IgD-negative memory B cell (primary cell): ENCODE data around the gene CYP4F11. TPM values are rescaled to one million over a fixed set of nuclear protein-coding genes. Genes with fewer than 3 reads are reported as not detected.
"Not testable (repeated sequence)": the region's sequence is repeated elsewhere in the genome, so short reads cannot be mapped to it uniquely, and the experiment has no call there.

Source experiments
- H3K27ac Mint-ChIP-seq, 3 donors: one replicate each; pipeline ENCODE4 v1.8.0; 2020 to 2022; ENCODE audit warnings: mild to moderate bottlenecking in 3 of 3, mixed read lengths in 3 of 3, moderate library complexity in 1 of 3
- H3K27me3 Mint-ChIP-seq: one replicate; pipeline ENCODE4 v1.8.0; 2021; ENCODE audit warnings: mixed read lengths
- H3K36me3 Mint-ChIP-seq: one replicate; pipeline ENCODE4 v1.8.0; 2020; ENCODE audit warnings: mild to moderate bottlenecking, mixed read lengths
- H3K4me1 Mint-ChIP-seq, 3 donors: one replicate each; pipeline ENCODE4 v1.8.0; 2020 to 2022; ENCODE audit warnings: mixed read lengths in 3 of 3, mild to moderate bottlenecking in 1 of 3
- H3K4me3 Mint-ChIP-seq, 4 donors: one replicate each; pipeline ENCODE4 v1.8.0; 2020 to 2022; ENCODE audit warnings: mild to moderate bottlenecking in 4 of 4, mixed read lengths in 4 of 4, moderate library complexity in 3 of 4
- H3K9me3 Mint-ChIP-seq, 3 donors: one replicate each; pipeline ENCODE4 v1.8.0; 2020 to 2021; ENCODE audit warnings: mixed read lengths in 3 of 3, mild to moderate bottlenecking in 1 of 3
- polyA plus RNA-seq: library from polyadenylated mRNA; unstranded; fragments of 300-500 nt; fragmentation: Illumina TruSeq; gene quantifications from one replicate; pipeline ENCODE4 v1.2.3, GENCODE V29; 2021

CYP4F11 gene
- polyA plus RNA-seq, 1 donor from 2014 or later: not detected

DNA sequence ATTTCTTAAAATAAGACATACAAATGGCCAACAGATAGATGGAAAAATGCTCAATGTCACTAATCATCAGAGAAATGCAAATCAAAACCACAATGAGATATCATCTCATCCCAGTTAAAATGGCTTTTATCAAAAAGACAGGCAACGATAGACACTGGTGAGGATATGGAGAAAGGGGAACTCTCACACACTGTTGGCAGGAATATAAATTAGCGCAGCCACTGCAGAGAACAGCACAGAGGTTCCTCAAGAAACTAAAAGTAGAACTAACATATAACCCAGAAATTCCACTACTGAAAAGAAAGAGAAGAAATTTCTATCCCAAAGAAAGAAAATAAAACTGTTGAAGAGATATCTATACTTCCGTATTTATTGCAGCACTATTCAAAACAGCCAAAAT lies 51.0 kb downstream of the CYP4F11 start:
- not testable (repeated sequence) for H3K4me1 Mint-ChIP-seq, H3K9me3 Mint-ChIP-seq, H3K36me3 Mint-ChIP-seq, H3K4me3 Mint-ChIP-seq, H3K27ac Mint-ChIP-seq
- peaks cover 23% of the 10 kb centered on the region for H3K27me3 Mint-ChIP-seq

DNA sequence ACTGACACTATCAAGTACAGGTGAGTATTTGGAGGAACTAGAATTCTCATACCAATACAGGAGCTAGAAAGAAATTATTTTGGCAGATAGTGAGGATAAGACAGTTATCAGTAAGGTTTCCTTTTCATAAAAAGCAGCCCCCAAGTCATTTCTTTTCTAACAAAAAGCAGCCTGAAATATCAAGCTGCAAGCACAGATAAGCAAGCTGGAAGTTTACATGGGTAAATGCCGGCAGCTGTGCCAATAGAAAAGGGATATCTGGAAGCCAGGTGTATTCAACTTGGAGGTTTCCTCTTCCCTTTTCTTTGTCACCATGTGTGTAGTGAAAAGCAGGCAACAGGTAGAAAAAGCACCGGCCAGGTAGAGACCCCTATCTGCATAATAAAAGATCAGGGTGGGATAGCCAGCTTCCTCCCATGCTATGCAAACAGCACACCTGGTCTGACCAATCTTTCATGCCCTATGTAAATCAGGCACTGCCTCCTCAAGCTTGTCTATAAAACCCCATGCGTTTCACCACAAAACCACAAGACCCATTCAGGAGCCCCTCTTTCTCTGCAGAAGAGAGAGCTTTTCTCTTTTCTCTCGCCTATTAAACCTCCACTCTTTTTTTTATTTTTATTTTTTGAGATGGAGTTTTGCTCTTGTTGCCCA lies 59.4 kb downstream of the CYP4F11 start:
- Mint-ChIP-seq H3K9me3 (peaks cover 7 to 10% (median 9%) of the 10 kb centered on the region in 3 donors), H3K4me1 (peaks cover 0 to 7% (median 4%) of the 10 kb centered on the region in 3 donors), H3K4me3 (no peak overlapping the region), H3K27ac (no peak overlapping the region), H3K27me3 (peaks cover 26% of the 10 kb centered on the region), H3K36me3 (peaks cover 6% of the 10 kb centered on the region)

DNA sequence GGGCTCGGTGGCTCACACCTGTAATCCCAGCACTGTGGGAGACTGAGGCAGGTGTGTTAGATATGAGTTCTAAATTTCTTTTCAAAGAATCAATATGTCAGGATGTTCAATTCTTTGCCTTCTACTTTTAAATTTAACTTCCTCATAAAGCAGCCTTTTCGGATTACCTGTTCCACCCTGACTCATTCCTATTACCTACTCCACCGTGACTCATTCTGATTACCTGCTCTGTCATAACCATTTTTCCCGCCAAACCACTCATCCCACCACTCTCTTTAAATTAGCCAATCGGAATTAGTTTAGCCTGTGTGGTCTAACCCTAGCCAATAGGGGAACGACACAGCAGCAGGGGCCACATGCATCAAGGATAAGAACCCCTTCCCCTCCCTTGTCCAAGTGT lies 60.6 kb downstream of the CYP4F11 start:
- not testable (repeated sequence) for H3K36me3 Mint-ChIP-seq, H3K4me1 Mint-ChIP-seq, H3K9me3 Mint-ChIP-seq, H3K4me3 Mint-ChIP-seq, H3K27ac Mint-ChIP-seq
- peaks cover 20% of the 10 kb centered on the region for H3K27me3 Mint-ChIP-seq

DNA sequence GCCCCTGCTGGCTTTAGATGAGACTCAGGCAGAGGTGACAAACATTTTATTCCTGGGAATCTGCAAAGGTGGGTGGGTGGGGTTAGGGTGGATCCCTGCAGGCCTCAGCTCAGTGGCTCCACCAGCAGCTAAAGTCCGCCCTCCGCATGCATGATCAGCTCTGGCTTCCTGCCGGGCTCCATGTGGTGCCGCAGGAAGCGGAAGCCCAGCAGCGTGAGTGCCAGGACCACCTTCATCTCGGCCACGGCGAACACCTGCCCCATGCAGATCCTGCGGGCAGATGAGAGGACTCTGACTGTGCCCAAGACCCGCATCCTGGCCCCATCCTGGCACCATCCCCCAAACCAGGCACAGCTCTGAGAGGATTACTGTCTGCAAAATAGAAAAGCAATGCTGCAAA lies 62.8 kb downstream of the CYP4F11 start:
- H3K4me1 Mint-ChIP-seq: peaks cover 0 to 7% (median 1%) of the 10 kb centered on the region in 3 donors
- peaks cover 6% of the 10 kb centered on the region for H3K36me3 Mint-ChIP-seq
- H3K27me3 Mint-ChIP-seq: peaks cover 13% of the 10 kb centered on the region
- H3K4me3 Mint-ChIP-seq: peak overlapping the region in 1 of 4 donors; percentile 38
- peaks cover 5 to 10% (median 5%) of the 10 kb centered on the region in 3 donors for H3K9me3 Mint-ChIP-seq
- no peak overlapping the region for H3K27ac Mint-ChIP-seq

DNA sequence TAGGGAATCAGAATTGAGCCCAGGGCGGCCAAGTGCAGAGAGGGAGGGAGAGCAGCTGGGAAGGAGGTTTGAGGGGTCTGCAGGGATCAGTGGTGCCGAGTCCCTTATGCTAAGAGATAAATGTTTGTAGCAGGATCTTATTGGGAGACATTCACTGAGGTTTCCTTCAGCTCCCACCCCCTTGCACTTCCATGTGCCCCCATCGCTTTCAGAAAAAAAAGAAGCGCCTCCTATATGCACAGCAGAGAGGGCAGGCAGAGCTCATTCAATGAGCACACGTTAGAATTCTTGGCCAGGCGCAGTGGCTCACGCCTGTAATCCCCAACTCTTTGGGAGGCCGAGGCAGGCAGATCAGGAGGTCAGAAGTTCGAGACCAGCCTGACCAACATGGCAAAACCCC lies 64.5 kb downstream of the CYP4F11 start:
- Mint-ChIP-seq H3K27ac (no peak overlapping the region), H3K9me3 (peaks cover 2 to 5% (median 5%) of the 10 kb centered on the region in 3 donors), H3K27me3 (peaks cover 8% of the 10 kb centered on the region), H3K4me1 (peaks cover 0 to 6% (median 1%) of the 10 kb centered on the region in 3 donors), H3K36me3 (peaks cover 6% of the 10 kb centered on the region), H3K4me3 (no peak overlapping the region)

DNA sequence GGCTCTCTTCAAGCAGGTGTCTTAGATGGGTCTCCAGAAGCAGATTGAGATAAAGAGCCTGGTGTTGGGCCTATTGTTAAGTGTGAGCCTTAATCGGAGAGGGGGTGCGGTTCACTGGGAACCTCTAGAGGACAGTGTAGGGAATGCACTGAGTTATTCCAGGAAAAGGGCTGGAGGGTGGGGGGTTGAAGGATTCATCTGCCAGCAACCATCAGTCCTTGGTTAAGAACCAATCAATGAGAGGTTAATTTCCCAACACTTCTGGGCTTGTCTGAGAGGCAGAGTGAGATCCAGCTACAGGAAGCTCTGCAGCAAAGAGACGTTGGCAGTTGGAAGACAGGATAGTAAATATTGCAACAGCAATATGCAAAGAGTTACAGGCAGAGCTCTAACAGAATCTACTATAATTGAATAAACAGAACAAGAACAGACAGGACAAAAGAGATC lies 65.2 kb downstream of the CYP4F11 start:
- Mint-ChIP-seq H3K36me3 (peaks cover 2% of the 10 kb centered on the region), H3K9me3 (peaks cover 0 to 3% (median 2%) of the 10 kb centered on the region in 3 donors), H3K4me1 (peaks cover 0 to 6% (median 0%) of the 10 kb centered on the region in 3 donors), H3K4me3 (peak overlapping the region in 1 of 4 donors; percentile 19), H3K27me3 (peaks cover 6% of the 10 kb centered on the region), H3K27ac (no peak overlapping the region)

DNA sequence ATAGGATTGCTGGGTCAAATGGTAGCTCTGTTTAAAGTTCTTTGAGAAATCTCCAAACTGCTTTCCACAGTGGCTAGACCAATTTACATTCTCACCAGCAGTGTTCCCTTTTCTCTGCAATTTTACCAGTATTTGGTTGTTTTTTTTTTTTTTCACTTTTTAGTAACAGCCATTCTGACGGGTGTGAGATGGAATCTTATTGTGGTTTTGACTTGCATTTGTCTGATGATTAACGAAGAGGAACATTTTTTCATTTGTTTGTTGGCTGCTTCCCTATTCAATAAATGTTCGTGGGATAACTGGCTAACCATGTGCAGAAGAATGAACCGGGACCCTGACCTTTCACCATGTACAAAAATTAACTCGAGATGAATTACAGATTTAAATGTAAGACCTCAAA lies 67.7 kb downstream of the CYP4F11 start:
- H3K36me3 Mint-ChIP-seq: no peaks in the 10 kb centered on the region
- no peak overlapping the region for H3K4me3 Mint-ChIP-seq
- H3K27ac Mint-ChIP-seq: no peak overlapping the region
- H3K9me3 Mint-ChIP-seq: no peaks in the 10 kb centered on the region
- H3K27me3 Mint-ChIP-seq: peaks cover 9% of the 10 kb centered on the region
- H3K4me1 Mint-ChIP-seq: peaks cover 0 to 3% (median 0%) of the 10 kb centered on the region in 3 donors

DNA sequence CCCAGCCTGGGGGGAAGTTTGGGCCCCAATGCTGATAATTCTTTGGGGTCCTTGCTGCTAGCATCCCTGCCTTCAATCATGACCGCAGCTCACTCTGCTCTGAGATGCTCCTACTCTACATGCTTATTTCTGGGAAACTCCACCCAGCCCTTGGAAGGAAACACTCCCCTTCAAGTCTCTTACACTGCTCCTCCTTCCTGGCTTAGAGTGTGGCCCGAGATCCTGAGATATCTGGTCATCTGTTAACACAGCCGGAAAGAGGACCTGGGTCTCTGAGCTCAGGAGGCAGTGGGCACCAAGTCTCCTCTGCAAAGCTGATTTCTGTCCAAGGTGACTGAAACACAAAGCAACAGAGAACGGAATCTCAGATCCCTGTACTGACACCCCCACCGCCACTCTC lies 69.5 kb downstream of the CYP4F11 start:
- Mint-ChIP-seq H3K9me3 (no peaks in the 10 kb centered on the region), H3K27ac (peak overlapping the region in 1 of 3 donors; percentile 14), H3K4me3 (no peak overlapping the region), H3K4me1 (no peaks in the 10 kb centered on the region), H3K36me3 (peaks cover 3% of the 10 kb centered on the region), H3K27me3 (peaks cover 17% of the 10 kb centered on the region)

DNA sequence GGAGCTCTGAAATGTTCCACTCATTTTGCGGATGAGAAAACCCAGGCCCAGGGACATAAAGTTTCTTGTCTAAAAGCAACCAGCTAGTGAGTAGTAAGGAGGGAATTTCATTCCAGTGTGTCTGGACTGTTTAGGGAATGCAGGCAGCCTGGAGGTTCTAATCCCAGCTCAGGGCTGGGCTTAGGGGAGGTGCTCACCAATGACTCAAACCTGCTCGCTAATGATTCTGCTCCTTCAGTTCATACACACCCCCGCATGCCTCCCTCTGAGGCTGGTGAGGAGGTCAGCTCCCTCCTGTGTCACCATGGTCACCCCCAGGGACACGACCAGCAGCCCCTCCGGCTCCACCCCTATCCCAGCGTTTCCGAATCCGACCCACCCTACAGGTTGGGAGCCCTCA lies 71.1 kb downstream of the CYP4F11 start:
- no peaks in the 10 kb centered on the region for H3K4me1 Mint-ChIP-seq
- peaks cover 3% of the 10 kb centered on the region for H3K36me3 Mint-ChIP-seq
- H3K27me3 Mint-ChIP-seq: peaks cover 17% of the 10 kb centered on the region
- H3K27ac Mint-ChIP-seq: no peak overlapping the region
- H3K4me3 Mint-ChIP-seq: no peak overlapping the region
- no peaks in the 10 kb centered on the region for H3K9me3 Mint-ChIP-seq

DNA sequence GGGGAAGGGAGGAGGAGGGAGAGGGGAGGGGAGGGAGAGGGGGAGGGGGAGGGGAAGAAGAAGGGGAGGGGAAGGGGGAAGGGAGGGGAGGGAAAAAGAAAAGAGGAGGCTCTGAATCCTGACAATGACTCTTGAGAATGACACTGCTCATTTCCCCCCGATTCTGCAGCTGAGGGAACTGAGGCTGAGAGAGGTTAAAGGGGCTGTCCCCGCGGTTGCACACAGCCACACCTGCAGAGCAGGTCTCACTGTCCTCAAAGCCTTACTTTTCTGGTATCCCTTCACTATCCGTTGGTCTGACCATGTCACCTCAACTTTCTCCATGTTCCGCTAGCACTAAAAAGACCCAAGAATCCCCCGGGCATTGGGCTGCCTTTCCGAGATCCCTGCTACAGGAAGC lies 71.9 kb downstream of the CYP4F11 start:
- Mint-ChIP-seq H3K27ac (no peak overlapping the region), H3K27me3 (peaks cover 18% of the 10 kb centered on the region), H3K4me3 (no peak overlapping the region)

More for the DNA sequence above, 71.9 kb downstream of the CYP4F11 start:
- Mint-ChIP-seq H3K9me3 (no peaks in the 10 kb centered on the region), H3K4me1 (no peaks in the 10 kb centered on the region), H3K36me3 (peaks cover 3% of the 10 kb centered on the region)

Other genes starting within 250 kb of the CYP4F11 start
- gene OR10H2, start 206.5 kb downstream of the CYP4F11 start, polyA plus RNA-seq: not detected
- not detected for gene OR10H3, start 196.5 kb downstream of the CYP4F11 start, polyA plus RNA-seq
- gene OR10H5, start 146.9 kb downstream of the CYP4F11 start, polyA plus RNA-seq: not detected
- not detected for gene OR10H1, start 118.9 kb downstream of the CYP4F11 start, polyA plus RNA-seq
- not detected for gene CYP4F2, start 36.5 kb downstream of the CYP4F11 start, polyA plus RNA-seq
- gene OR10H4, start 14.5 kb upstream of the CYP4F11 start, polyA plus RNA-seq: not detected
- gene TPM4, start 142.0 kb upstream of the CYP4F11 start, polyA plus RNA-seq: 88.1 TPM
- gene RAB8A, start 177.4 kb upstream of the CYP4F11 start, polyA plus RNA-seq: 132 TPM
- gene HSH2D, start 209.2 kb upstream of the CYP4F11 start, polyA plus RNA-seq: 122 TPM
- gene CIB3, start 239.0 kb upstream of the CYP4F11 start, polyA plus RNA-seq: not detected